GM21423 (cell line): ENCODE measurements around the gene NUDT4B.
"Not testable (repeated sequence)": the region's sequence is repeated elsewhere in the genome, so short reads cannot be mapped to it uniquely, and the experiment has no call there.

ENCODE experiments used
- ATAC-seq: cut with Tn5 transposase; IDR thresholded peaks from one replicate; pipeline ENCODE4 v1.9.1; 2021; ENCODE audit warnings: mild to moderate bottlenecking, moderate library complexity; ENCODE audit not compliant: unreplicated experiment

Gene NUDT4B

DNA sequence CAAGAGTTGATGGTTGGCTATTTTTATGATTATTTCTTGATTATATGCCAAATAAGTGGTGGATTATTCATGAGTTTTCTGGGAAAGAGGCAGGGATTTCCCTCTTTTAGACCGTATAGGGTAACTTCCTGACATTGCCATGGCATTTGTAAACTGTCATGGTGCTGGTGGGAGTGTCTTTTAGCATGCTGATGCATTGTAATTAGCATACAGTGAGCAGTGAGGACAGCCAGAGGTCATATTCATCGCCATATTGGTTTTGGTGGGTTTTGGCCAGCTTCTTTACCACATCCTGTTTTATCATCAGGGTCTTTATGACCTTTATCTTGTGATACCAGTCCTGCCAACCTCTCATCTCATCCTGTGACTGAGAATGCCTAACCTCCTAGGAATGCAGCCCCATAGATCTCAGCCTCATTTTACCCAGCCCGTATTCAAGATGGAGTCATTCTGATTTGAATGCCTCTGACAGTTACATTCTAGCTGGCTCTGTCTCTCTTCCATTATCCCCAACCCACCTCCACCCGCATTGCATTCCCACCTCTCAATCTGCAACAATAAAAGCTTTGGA, 45.3 kb downstream of the NUDT4B start:
- not testable (repeated sequence) for ATAC-seq
